Transverse colon (tissue), 4 donors: Measurements from ENCODE around the gene GNL2. TPM values are rescaled to one million over a fixed set of nuclear protein-coding genes. Genes with fewer than 3 reads are reported as not detected.

Experiments used
- DNase-seq: peaks from one replicate; pipeline ENCODE4 v3.0.0-alpha.2; 2019
- H3K27ac ChIP-seq, 4 donors: fragments of 200-600 bp; sonication (generic); 2 replicates each; pipeline ENCODE4 v1.5.1; 2016 to 2018; ENCODE audit warnings: inconsistent platforms in 4 of 4
- H3K27me3 ChIP-seq: fragments of 200-600 bp; sonication (generic); 2 replicates; pipeline ENCODE4 v1.5.1; 2017; ENCODE audit warnings: inconsistent platforms
- H3K36me3 ChIP-seq, 4 donors: fragments of 200-600 bp; sonication (generic); 2 replicates each; pipeline ENCODE4 v1.5.1; 2017 to 2019; ENCODE audit warnings: inconsistent platforms in 4 of 4
- H3K4me1 ChIP-seq, 4 donors: fragments of 200-600 bp; sonication (generic); 2 replicates each; pipeline ENCODE4 v1.5.1; 2017 to 2020; ENCODE audit warnings: inconsistent platforms in 4 of 4
- H3K4me3 ChIP-seq, 4 donors: fragments of 200-600 bp; sonication (generic); 1 replicate in 1 of 4; 2 replicates in 3 of 4; pipeline versions ENCODE4 v1.5.1 to v1.6.1; 2017 to 2019; ENCODE audit warnings: inconsistent platforms in 4 of 4
- H3K9me3 ChIP-seq, 2 donors: fragments of 200-600 bp; sonication (generic); 2 replicates each; pipeline ENCODE4 v1.5.1; 2017 to 2019; ENCODE audit warnings: inconsistent platforms in 2 of 2
- CTCF ChIP-seq, 5 experiments: fragments of 200-600 bp in 3 of 5; fragments of 450-650 bp in 2 of 5; sonication (generic) in 3 of 5; IDR thresholded peaks; 1 replicate in 2 of 5; 2 replicates in 3 of 5; pipeline ENCODE4 v1.5.1; 2016 to 2017; ENCODE audit warnings: antibody characterized with exemption in 5 of 5, inconsistent platforms in 3 of 5, mild to moderate bottlenecking in 2 of 5, moderate library complexity in 1 of 5
- EP300 ChIP-seq: sonication (generic); formaldehyde crosslinking; IDR thresholded peaks from one replicate; pipeline ENCODE4 v1.6.1; 2017; ENCODE audit warnings: antibody characterized with exemption, low read depth
- POLR2A ChIP-seq: fragments of 450-650 bp; IDR thresholded peaks from one replicate; pipeline ENCODE4 v1.6.1; 2016; ENCODE audit warnings: antibody characterized with exemption, mild to moderate bottlenecking, moderate library complexity
- POLR2AphosphoS5 ChIP-seq, 3 donors: sonication (generic); formaldehyde crosslinking; IDR thresholded peaks; one replicate each; pipeline ENCODE4 v1.6.1; 2016; ENCODE audit warnings: antibody characterized with exemption in 3 of 3
- WGBS, 2 donors: methylation state at CpG; one replicate each; pipeline ENCODE4 v1.1.5; 2018; ENCODE audit warnings: low coverage in 1 of 2; 5-methylcytosine and 5-hydroxymethylcytosine counted together
- in situ Hi-C, 4 donors: fragments of 200-750 bp; cut with MboI; loops; one replicate each; pipeline versions ENCODE4 v1.15.0 to v1.15.1; 2017; ENCODE audit warnings: low sequenced_read_pairs in 3 of 4, low pct_ligation_motif_present in 1 of 4, low pct_unique_long_range_greater_than_20kb in 1 of 4
- intact Hi-C: fragments of 100-400 bp; cut with DNase I; formaldehyde crosslinking; loops from one replicate; pipeline ENCODE4 v1.15.1; 2023; ENCODE audit warnings: low total_unique reads
- total RNA-seq, 4 donors: library from RNA; depleted of rRNA; stranded (reverse); fragments of >200 nt; gene quantifications; one replicate each; pipeline ENCODE4 v1.1.0, GENCODE V29; 2016

Gene GNL2
- total RNA-seq, 4 donors from 2014 or later, result 33.5 to 58.4 (median 43.0) TPM

- Histone ChIP-seq H3K4me1 (peaks cover 8 to 19% (median 11%) of the 10 kb centered on the region in 4 donors), H3K36me3 (no peaks in the 10 kb centered on the region), H3K9me3 (no peaks in the 10 kb centered on the region), H3K27ac (no peak overlapping the region), H3K27me3 (no peaks in the 10 kb centered on the region), H3K4me3 (no peak overlapping the region)
- TF ChIP-seq CTCF (IDR thresholded peaks at IDR 0.05) (no peak), POLR2A (no peak), POLR2AphosphoS5 (IDR thresholded peaks at IDR 0.05) (no peak), EP300 (no peak)
- 78% methylated on average over 1 of the region's 1 CpG; no CpG with 5 or more reads in 1 of the 2 donors for WGBS, 2 donors
- intact Hi-C loops (no loop called here), in situ Hi-C loops (no loop called here)
- DNase-seq, result no peak
Measured at GRCh38 chr1:37558411-37558810, 37.3 kb downstream of the GNL2 start.

- WGBS, 2 donors, result 60 to 73% methylated on average over 1 to 3 of the region's 3 CpGs
- no peaks in the 10 kb centered on the region for H3K27me3 ChIP-seq
- H3K9me3 ChIP-seq, result no peaks in the 10 kb centered on the region
- no peak for TF ChIP-seq POLR2AphosphoS5 (IDR thresholded peaks at IDR 0.05)
- no peak for TF ChIP-seq POLR2A
- no peak for TF ChIP-seq CTCF (IDR thresholded peaks at IDR 0.05)
- TF ChIP-seq EP300, result no peak
- in situ Hi-C loops, result no loop called here
- DNase-seq, result no peak
- peaks cover 11 to 29% (median 19%) of the 10 kb centered on the region in 4 donors for H3K4me1 ChIP-seq
- H3K4me3 ChIP-seq, result peak overlapping the region in 3 of 4 donors; percentile 16 to 37 (median 31)
- intact Hi-C loops, result no loop called here
- no peaks in the 10 kb centered on the region for H3K36me3 ChIP-seq
- H3K27ac ChIP-seq, result peak overlapping the region in 3 of 4 donors; percentile 59 to 71 (median 65)
Measured at GRCh38 chr1:37557402-37557801, 38.3 kb downstream of the GNL2 start.

- Histone ChIP-seq H3K9me3 (no peaks in the 10 kb centered on the region), H3K4me3 (peak within 1 kb of the TSS in 3 of 4 donors; percentile 16 to 37 (median 31)), H3K4me1 (peaks cover 11 to 32% (median 21%) of the 10 kb centered on the region in 4 donors), H3K36me3 (no peaks in the 10 kb centered on the region), H3K27me3 (no peaks in the 10 kb centered on the region), H3K27ac (peak within 1 kb of the TSS in 3 of 4 donors; percentile 59 to 71 (median 65))
- TF ChIP-seq POLR2A, result no peak
- TF ChIP-seq POLR2AphosphoS5 (IDR thresholded peaks at IDR 0.05), result peak in 1 of 3 donors; percentile 10
- peak; percentile 82 for DNase-seq
- in situ Hi-C loops (no loop called here), intact Hi-C loops (no loop called here)
- 21% methylated on average over 31 of the region's 31 CpGs; no CpG with 5 or more reads in 1 of the 2 donors for WGBS, 2 donors
Measured at GRCh38 chr1:37556712-37557196, 39.0 kb downstream of the GNL2 start, which contains the start of gene DNALI1. Gene DNALI1 (plus strand): TSS chr1:37556940. CDS start chr1:37556995, 55 bp downstream.

- Histone ChIP-seq H3K4me1 (peaks cover 11 to 35% (median 21%) of the 10 kb centered on the region in 4 donors), H3K4me3 (peak within 1 kb of the TSS; percentile 74 to 98 (median 94)), H3K27me3 (no peaks in the 10 kb centered on the region), H3K36me3 (peaks cover 0 to 10% (median 1%) of the 10 kb centered on the region in 4 donors), H3K27ac (peak within 1 kb of the TSS; percentile 88 to 95 (median 91)), H3K9me3 (no peaks in the 10 kb centered on the region)
- TF ChIP-seq POLR2AphosphoS5 (IDR thresholded peaks at IDR 0.05) (peak; percentile 84 to 96 (median 93)), CTCF (IDR thresholded peaks at IDR 0.05) (no peak), POLR2A (peak; percentile 88)
- WGBS, 2 donors, result 13 to 72% methylated on average over 7 to 52 of the region's 54 CpGs
- in situ Hi-C loops, result no loop called here
- DNase-seq, result peak; percentile 94
- intact Hi-C loops, result no loop called here
Measured at GRCh38 chr1:37553927-37554808, 41.6 kb downstream of the GNL2 start, which contains the start of gene SNIP1. Gene SNIP1 (minus strand): TSS chr1:37554293. CDS start chr1:37554229, 64 bp downstream.
